Activated CD8-positive, alpha-beta memory T cell treated with anti-CD3 and anti-CD28 coated beads for 1 hour (primary cell): Measurements from ENCODE around the gene CD28.
"Not testable (repeated sequence)": the region's sequence is repeated elsewhere in the genome, so short reads cannot be mapped to it uniquely, and the experiment has no call there.

ENCODE experiments used
- DNase-seq, 2 donors: peaks; one replicate each; pipeline ENCODE4 v3.0.0-alpha.2; 2020; ENCODE audit warnings: low read depth in 1 of 2; ENCODE audit errors: extremely low read depth in 1 of 2

The CD28 gene

DNA sequence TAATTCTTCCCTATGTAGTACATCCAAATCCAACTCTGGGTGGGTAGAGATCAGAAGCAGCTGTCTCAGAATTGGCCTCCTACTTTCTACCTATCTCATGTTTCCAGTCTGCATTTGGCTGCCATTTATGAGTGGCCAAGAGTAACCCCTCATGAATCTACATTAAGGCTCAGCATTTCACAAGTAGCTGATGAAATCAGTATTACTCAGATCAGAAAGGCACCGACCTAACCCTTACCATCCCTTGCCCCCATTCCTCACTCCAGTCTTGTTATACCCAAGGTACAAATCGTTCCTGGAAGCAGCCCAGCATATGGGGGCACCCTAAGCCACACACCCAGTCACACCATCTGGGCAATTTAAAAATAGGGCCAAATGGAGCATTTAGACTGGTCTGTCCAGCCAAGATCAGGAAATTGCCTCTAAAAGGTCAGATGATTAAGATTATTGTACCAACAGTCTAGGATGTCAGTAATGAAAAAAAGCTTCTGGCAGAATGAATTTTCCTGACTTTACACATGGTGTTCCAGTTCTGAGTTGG is 37.1 kb downstream of the CD28 start:
- no peak for DNase-seq

DNA sequence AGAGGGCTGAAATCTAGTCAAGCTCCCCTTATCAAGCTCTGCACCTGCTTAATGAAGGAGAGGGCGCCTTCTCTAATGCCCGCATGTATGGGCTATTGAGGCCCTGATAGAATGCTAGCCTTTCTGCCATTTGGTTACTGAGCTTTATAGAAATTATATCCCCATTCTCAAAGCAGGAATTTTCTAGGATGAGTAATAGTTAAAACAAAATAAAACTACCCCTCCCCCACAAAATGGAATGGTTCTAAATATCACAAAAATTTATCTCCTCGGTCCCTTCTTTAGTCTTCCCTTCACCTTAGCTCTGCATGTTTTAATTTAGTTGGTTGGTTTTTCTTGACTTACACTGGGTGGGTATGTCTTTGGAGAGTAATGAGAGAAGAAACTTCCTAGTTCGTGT is 37.7 kb downstream of the CD28 start:
- DNase-seq = no peak

DNA sequence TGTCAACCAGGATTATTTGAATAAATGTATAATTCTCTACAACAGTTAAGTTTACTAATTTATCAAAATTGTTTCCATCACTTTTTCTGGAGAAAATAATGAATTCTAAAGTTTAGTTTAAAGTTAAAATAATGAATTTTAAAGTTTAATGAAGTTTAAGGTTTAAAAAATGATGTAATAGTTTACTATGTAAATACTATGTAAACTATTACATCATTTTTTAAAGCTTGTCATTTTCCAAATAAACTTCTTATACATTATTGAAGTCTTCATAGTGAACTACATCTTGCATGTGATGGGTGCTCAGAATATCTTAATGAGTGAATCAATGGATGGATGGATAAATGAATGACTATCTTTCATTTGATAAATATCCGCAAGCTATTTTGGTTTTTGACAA is 38.8 kb downstream of the CD28 start:
- no peak for DNase-seq

DNA sequence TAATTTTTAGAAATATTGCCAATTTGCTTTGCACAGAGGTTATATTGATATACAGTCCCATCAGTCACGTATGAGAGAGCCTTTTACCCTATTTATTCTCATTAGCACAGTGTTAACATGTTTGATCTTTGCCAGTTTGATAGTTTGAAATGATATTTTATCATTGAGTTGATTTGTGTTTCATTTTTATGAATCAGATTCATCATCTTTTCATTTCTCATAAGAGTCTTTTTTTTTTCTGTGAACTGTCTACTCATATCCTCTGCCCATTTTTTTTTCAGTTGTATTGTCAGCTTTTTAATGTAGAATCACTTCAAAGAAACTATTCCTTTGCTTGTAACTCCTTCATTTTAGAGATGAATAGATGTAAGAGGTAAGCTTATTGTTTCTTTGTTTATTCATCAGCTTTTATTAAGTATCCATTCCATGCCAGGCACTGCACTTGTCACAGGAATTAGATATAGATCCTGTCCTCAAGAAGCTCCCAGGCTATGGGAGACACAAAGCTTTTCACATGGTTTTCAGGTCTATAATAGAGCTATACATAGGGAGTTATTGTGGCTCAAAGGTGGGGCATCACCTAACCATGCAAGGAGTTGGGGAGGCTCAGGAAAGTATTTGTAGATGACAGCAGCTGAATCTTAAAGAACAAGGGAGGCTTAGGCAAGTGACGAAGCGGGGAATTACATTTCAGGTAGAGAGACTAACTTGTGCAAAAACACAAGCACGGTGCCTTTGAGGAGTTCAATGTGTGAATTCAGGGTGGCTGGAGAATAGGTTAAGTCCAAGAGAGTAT is 42.1 kb downstream of the CD28 start:
- no peak for DNase-seq

DNA sequence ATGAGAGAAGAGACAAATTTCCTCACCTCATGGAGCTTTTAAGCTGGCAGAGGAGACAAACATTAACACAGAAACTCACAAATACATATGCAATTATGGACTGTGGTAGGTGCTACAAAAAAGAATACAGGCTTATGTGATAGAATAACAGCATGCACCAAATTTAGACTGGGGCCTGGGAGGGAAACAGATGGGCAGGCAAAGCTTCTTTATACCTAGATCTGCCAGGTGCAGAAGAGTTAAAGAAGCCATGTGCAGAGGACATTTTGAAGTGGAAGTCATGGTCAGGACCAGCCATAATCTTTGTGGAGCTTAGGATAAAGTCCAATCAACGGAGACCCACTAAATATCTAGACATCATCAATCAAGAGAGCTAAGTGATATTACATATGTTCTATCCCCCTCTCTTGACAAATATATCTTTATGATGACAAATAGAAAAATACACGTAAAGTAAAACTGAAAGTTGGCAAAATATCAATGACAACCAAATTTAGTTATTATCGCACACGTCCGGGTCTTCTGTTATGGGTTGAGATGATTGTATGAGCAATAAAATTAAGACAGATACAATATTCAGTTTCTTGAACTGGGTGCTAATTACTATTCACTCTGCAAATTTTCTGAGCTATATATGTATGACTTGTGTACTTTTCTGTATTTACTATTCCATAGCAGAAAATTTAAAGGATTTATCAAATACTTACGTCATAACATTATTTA is 44.1 kb downstream of the CD28 start:
- DNase-seq = no peak

DNA sequence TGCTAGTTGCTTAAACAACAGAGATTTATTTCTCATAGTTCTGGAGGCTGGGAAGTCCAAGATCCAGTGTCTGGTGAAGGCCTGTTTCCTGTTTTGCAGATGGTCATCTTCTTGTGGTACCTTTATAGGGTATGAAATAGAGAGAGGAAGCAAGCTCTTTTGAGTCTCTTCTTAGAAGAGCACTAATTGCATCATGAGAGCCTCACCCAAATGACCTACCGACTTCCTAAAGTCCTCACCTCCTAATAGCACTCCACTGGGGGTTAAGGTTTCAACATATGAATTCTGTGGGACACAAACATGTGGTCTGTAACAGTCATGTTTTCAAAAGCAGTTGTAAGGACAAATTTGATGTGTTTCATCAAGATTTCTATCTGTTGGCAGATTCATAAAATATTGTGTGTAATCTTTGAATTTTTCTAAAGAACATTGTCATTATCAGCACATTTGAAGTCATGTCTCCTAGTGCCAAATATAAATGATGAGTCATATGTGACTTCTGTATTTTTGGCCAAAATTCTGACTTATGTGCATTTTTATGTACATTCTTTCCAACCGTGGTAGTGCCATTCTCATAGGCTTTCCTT is 45.3 kb downstream of the CD28 start:
- no peak for DNase-seq

DNA sequence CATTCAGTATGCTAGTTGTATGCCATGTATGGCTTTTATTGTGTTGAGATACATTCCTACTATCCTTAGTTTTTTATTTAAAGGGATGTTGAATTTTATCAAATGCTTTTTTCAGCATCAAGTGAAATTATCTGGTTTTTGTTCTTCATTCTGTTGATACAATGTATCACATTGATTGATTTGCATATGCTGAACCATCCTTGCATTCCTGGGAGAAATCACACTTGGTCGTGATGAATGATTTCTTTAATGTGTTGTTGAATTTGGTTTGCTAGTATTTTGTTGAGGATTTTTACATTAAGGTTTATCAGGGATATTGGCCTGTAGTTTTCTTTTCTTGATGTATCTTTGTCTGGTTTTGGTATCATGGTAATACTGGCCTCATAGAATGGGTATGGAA is 49.7 kb downstream of the CD28 start:
- DNase-seq = no peak

DNA sequence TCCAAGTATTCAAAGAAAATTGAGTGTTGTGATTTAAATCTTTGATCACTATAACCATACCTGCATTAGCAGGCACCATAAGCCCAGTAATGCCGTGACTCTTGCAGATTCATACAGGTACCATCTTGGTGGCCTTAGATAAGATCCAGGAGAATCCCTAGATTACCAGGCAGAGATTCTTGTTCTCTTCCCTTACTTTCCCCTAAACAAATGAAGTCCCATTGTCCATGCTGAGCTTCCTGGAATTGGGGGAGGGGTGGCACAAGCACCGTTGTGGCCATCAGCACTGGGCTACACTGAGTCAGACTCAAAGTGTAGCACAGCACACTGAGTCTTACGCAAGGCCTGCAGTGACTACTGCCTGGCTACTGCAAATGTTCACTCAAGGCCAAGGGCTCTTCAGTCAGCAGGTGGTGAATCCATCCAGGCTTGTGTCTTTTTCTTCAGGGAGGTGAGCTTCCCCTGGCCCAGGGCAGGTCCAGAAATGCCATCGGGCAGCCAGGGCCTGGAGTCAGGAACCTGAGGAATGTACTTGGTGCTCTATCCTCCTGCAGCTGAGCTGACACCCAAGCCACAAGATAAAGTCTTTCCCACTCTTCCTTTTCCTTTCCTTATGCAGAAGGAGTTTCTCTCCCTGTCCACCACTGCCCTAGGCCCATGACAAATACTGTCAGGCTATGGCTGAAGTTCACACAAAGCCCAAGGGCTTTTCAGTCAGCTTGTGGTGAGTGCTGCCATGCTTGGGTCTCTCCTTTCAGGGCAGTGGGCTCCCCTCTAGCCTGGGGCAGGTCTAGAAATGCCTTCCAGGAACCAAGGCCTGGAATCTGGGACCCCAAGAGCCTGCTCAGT is 52.6 kb downstream of the CD28 start:
- no peak for DNase-seq

DNA sequence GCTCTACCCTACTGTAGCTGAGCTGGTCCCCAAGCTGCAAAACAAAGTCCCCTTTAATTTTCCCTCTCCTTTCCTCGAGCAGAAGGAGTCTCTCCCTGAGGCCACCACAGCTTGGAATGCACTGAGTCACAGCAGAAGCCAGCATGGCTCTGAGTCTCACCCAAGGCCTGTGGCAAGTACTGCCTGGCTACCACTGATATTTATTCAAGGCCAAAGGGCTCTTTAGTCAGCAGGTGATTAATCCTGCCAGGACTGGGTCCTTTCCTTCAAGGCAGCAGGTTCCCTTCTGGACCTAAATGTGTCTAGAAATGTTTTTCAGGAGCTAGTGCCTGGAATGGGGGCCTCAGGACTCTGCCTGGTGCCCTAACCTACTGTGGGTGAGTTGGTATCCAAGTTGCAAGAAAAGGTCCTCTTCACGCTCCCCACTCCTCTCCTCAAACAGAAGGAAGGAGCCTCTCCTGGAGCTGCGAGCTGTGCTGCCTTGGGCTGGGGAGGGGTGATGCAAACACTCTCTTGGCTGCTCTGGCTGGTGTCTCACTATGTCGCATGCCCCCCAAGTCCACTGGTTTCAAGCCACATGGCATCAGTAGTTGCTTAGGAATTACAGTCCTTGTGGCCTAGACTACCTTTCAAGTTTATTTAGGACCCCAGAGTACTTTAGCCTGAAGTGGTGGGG is 53.4 kb downstream of the CD28 start:
- no peak for DNase-seq

DNA sequence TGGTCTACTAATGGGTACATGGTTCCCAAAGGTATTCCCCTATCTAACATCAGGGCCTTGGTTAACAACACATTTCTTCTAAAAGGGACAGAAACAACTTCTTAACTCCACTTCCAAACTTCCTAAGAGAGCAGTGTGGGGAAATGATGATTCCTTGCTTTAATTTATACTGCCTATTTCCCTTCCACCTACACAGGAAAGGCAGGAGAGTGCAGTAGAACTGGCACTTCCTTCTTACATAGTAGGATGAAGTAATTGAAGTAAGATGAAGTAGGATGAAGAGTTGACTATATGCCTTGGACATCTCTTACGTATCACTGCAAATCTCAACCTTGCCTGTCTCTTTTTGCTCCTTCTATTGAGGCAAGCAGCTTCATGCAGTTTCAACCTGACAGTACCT is 54.7 kb downstream of the CD28 start:
- no peak for DNase-seq

DNA sequence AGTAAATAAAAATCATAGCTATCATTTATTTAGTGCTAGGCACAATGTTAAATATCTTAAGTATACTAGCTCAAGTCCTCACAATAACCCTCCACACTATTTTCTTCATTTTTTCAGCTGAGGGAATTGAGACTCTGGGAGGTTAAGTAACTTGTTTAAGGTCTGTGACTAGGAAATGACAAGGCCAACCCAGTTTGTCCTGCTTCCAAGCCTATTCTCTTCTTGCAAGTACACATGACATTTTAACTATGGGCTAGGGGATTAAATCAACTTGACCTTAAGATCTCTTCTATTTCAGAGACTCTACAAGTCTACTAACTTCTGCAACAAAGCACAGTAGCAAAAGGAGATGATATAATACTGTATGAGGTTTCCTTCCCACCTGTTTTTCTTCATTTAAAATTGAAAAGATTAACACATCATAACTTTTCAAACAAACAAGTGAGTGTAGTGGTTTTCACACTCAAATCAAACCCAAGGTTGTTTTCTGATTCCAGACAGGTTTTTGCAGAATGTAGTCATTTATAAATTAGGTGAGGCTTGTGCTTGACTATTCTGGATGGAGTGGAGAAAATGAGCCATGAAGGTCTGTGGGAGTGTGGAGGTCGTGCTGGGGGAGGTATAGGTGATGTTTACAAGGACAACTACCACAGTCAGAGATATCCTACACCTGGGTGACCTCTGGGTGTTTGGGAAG is 57.0 kb downstream of the CD28 start:
- no peak for DNase-seq

DNA sequence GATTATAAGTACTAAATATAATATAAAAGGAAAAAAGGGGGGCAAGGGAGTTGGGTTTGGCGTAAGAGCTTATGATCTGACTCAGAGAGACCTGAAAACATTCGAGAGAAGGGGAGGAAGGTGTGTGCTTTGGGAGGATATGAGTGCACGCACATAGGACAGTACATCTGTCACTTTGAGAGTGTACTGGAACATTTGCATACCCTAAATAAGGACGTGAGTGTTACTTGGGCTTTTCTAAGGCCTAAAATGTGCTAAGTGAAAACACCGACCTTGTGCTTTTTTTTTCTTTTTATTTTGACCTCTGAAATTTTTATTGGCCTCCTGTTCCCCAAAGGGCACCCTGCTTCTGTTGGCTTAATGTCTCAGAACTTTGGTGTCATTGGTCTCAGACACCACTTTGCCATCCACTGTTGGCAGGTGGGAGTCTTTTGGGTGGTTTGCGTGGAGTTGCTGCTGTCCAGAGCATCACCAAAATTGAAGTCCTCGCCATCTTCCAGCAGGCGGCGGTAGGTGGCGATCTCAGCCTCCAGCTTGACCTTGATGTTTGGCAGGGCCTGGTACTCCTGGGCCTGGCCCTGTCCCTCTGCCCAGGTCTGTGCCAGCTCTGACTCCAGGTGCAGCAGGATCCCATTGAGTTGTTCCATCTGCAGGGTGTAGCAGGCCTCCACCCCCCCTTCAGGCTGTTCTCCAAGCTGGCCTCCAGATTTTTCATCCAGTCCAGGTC is 57.7 kb downstream of the CD28 start:
- no peak for DNase-seq

DNA sequence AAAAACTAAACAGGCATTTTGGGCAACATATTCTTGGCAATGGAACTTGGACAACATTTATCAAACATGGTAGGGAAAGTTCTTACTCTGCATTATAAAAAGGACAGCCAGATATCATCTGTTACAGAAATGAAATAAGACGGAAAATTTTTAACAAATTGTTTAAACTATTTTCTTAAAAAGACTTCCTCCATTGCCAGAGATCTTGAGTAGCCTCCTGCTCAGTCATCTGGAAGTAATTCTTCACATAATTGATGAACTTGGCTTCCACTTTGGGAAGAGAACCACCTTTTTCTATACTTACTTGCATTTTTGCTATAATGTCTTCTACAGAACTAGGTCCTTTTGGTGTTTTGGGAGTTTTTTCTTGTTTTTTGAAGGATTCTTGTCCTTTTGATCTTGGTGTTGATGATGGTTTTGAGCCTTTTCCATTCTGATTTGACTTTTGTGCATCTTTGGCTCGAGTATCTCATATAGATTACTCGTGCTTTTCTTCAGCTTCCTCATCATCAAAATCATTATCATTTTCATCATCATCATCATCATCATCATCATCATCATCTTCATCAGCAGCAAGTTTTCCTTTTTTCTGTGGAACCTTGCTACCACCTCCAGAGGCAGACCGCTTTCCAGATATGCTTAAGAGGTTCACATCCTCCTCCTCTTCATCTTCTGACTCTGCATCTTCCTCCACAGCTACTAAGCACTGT is 66.2 kb downstream of the CD28 start:
- no peak for DNase-seq

DNA sequence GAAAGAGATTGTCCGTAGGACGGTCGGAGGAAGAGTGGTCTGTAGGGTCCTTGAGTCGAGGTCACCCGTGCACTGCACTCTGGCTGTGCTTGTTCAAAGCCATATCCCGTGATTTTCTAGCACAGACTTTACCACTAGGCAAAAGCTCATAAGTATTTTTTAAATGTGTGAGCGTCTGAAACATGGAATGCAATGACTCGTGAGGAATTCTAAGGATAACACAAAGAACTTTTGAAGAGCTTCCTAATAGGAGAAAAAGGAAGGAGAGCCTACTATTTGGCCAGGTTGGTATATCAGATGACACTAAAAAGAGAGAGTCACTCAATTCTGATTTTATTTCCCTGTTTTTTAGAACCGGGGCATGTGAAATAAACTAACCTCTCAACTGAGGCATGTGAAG is 68.3 kb downstream of the CD28 start:
- no peak for DNase-seq

DNA sequence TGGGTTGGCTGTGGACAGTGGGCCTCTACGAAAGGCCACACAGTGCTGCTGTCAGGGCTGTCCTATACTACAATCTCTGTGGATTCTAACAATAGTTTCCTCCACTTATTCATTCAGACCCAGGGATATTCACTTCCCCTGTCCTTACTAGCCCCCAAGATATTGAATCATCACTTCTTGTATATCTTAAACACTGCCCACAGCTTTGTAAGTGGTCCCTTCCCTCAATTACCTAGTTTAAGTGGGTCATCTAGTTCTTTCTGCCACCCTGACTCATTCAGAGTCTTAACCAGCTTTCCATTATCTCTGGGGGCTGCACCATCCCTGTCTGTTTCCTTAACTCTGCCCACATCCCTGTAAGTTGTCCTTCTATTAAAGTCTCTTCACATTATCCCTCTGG is 69.2 kb downstream of the CD28 start:
- DNase-seq = no peak

DNA sequence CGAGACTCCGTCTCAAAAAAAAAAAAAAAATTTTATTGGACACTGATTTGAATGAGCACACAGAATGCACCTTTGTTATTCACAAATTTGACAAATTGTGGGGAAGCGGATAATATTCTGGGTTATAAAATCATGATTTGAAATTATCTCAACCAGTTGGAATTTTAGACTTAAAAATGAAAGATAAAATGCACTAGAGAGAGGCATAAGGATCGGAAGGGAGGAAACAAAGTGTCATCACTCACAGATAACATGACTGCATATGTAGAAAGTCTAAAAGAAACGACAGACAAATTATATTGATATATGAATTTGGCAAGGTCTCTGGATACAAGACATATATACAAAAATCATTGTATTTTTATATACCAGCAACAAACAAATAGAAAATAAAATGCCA is 70.6 kb downstream of the CD28 start:
- no peak for DNase-seq

DNA sequence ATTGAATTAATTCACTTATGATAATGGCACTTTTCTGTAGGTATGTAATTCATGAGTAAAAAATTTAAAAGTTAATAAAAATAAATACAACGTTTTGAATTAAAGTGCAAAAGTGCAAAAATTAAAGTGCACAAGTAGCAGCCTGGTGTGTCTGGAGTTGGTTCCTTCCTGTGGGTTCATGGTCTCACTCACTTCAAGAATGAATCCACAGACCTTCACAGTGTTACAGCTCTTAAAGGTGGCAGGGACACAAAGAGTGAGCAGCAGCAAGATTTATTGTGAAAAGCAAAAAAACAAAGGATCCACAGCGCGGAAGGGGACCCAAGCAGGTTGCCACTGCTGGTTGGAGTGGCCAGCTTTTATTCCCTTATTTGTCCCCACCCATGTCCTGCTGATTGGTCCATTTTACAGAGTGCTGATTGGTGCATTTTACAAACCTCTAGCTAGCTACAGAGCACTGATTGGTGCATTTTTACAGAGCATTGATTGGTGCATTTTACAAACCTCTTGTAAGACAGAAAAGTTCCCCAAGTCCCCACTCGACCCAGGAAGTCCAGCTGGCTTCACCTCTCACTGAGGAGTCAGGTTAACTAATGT is 73.1 kb downstream of the CD28 start:
- not testable (repeated sequence) for DNase-seq

DNA sequence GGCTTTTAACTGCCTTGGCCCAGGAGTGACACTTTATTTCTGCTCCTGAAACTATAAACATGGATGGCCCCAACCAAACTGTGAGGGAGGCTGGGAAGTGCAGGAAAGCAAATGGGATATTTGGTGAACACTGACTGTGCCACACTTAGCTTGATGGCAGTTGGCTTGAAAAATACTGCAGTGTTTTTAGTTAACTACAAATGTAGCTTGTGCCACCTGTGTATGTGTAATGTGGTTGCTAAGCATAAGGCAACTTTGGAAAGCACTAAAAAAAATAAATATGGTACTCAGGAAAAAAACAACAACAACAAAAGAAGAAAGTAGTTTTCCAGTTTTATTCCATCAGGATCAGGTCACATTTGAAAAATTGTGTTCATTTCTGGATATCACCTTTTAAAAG is 73.8 kb downstream of the CD28 start:
- DNase-seq = no peak
